HepG2 (cell line): ENCODE results near the gene HDGFL2. TPM values are rescaled to one million over a fixed set of nuclear protein-coding genes. Genes with fewer than 3 reads are reported as not detected.
A peak's percentile ranks its signal among the peaks of the same experiment; 100 is the strongest.

Experiments
- ATRX ChIP-seq: sonication (generic); formaldehyde crosslinking; IDR thresholded peaks from 2 replicates; pipeline ENCODE4 v1.4.0; 2020; ENCODE audit warnings: missing genetic modification reagents, borderline replicate concordance
- IKZF4 ChIP-seq: sonication (generic); formaldehyde crosslinking; IDR thresholded peaks from 2 replicates; pipeline ENCODE4 v1.5.1; 2020; ENCODE audit warnings: borderline replicate concordance, mild to moderate bottlenecking, low read depth, missing genetic modification reagents; ENCODE audit errors: not compliant biosample characterization
- KLF12 ChIP-seq: sonication (generic); formaldehyde crosslinking; IDR thresholded peaks from 2 replicates; pipeline ENCODE4 v1.4.0; 2020; ENCODE audit warnings: missing genetic modification reagents, borderline replicate concordance
- MED1 ChIP-seq: sonication (generic); formaldehyde crosslinking; IDR thresholded peaks from 2 replicates; pipeline ENCODE4 v1.4.0; 2020; ENCODE audit warnings: missing genetic modification reagents
- MED13 ChIP-seq: sonication (generic); formaldehyde crosslinking; IDR thresholded peaks from 2 replicates; pipeline ENCODE4 v1.5.0; 2020; ENCODE audit warnings: missing genetic modification reagents
- MYC ChIP-seq: sonication (generic); formaldehyde crosslinking; IDR thresholded peaks from 2 replicates; pipeline ENCODE4 v1.9.0; 2021; ENCODE audit warnings: missing genetic modification reagents, borderline replicate concordance
- MYPOP ChIP-seq: sonication (generic); formaldehyde crosslinking; IDR thresholded peaks from 2 replicates; pipeline ENCODE4 v1.8.1; 2023; ENCODE audit warnings: mild to moderate bottlenecking, moderate library complexity, missing genetic modification reagents
- NR2F6 ChIP-seq, 2 experiments: IDR thresholded peaks; 2 replicates each; pipeline ENCODE4 v1.6.1; 2016; ENCODE audit warnings: antibody characterized with exemption in 1 of 2, mild to moderate bottlenecking in 1 of 2
- SETDB1 ChIP-seq: sonication (generic); formaldehyde crosslinking; IDR thresholded peaks from 2 replicates; pipeline ENCODE4 v1.5.1; 2020; ENCODE audit warnings: missing genetic modification reagents, mild to moderate bottlenecking, borderline replicate concordance
- TRAFD1 ChIP-seq: sonication (generic); formaldehyde crosslinking; IDR thresholded peaks from 2 replicates; pipeline ENCODE4 v1.5.1; 2020; ENCODE audit warnings: missing genetic modification reagents, mild to moderate bottlenecking, borderline replicate concordance
- ZNF749 ChIP-seq: sonication (generic); formaldehyde crosslinking; IDR thresholded peaks from 2 replicates; pipeline ENCODE4 v1.8.0; 2022; ENCODE audit warnings: mild to moderate bottlenecking, missing genetic modification reagents, moderate library complexity, borderline replicate concordance
- polyA plus RNA-seq, 8 experiments: library from polyadenylated mRNA; depleted of rRNA in 3 of 8; stranded (reverse) in 7 of 8; unstranded in 1 of 8; fragments of >200 nt; fragmentation: Illumina TruSeq in 4 of 8; extraction: Trizol in 4 of 8; gene quantifications; 2 replicates each; pipeline versions ENCODE4 v1.2.1 to v1.2.3, GENCODE V29; 2011 to 2016; ENCODE audit warnings: low read depth in 4 of 8, missing spikeins in 1 of 8, mixed read lengths in 1 of 8; ENCODE audit not compliant: insufficient read depth in 1 of 8
- total RNA-seq, 5 experiments: library from RNA; depleted of rRNA; stranded (reverse); fragments of >200 nt; fragmentation: Illumina TruSeq; extraction: Trizol; gene quantifications; 2 replicates each; pipeline ENCODE4 v1.2.3, GENCODE V29; 2016; ENCODE audit warnings: low read depth in 1 of 5
- TF ChIP-seq, protein P1 (sequence below): sonication (generic); formaldehyde crosslinking; IDR thresholded peaks from 2 replicates; pipeline ENCODE4 v1.5.0; 2020; ENCODE audit warnings: mild to moderate bottlenecking, missing genetic modification reagents, borderline replicate concordance
- TF ChIP-seq, protein P2 (sequence below): sonication (generic); formaldehyde crosslinking; IDR thresholded peaks from 2 replicates; pipeline ENCODE4 v1.5.1; 2020; ENCODE audit warnings: mild to moderate bottlenecking, missing genetic modification reagents, moderate library complexity

Gene HDGFL2
- total and polyA plus RNA-seq, 2 of the 13 experiments (the other 11 are each of a cell fraction or from before 2014, with no cell fraction given) = 20.0 to 51.1 TPM

DNA sequence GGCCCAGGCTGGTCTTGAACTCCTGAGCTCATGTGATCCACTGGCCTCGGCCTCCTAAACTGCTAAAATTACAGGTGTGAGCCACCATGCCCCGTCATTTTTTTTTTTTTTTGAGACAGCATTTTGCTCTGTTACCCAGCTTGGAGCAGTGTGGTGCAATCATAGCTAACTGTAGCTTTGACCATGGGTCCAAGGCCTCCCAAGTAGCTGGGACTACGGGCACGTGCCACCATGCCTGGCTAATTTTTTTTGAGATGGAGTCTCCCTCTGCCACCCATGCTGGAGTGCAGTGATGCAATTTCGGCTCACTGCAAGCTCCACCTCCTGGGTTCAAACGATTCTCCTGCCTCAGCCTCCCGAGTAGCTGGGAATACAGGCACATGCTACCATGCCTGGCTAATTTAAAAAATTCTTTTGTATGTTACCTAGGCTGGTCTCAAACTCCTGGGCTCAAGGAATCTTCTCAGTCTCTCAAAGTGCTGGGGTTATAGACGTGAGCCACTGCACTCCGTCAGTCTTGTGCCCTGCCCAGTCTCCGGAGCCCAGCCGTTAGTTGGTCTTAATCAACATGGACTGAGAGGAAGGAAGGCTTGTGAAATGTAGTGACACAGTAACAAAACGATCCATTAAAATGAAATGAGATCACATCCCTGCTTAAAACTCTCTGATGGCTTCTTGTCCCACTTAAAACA is 69.2 kb downstream of the HDGFL2 start (continued):
- TF ChIP-seq, protein P1, sequence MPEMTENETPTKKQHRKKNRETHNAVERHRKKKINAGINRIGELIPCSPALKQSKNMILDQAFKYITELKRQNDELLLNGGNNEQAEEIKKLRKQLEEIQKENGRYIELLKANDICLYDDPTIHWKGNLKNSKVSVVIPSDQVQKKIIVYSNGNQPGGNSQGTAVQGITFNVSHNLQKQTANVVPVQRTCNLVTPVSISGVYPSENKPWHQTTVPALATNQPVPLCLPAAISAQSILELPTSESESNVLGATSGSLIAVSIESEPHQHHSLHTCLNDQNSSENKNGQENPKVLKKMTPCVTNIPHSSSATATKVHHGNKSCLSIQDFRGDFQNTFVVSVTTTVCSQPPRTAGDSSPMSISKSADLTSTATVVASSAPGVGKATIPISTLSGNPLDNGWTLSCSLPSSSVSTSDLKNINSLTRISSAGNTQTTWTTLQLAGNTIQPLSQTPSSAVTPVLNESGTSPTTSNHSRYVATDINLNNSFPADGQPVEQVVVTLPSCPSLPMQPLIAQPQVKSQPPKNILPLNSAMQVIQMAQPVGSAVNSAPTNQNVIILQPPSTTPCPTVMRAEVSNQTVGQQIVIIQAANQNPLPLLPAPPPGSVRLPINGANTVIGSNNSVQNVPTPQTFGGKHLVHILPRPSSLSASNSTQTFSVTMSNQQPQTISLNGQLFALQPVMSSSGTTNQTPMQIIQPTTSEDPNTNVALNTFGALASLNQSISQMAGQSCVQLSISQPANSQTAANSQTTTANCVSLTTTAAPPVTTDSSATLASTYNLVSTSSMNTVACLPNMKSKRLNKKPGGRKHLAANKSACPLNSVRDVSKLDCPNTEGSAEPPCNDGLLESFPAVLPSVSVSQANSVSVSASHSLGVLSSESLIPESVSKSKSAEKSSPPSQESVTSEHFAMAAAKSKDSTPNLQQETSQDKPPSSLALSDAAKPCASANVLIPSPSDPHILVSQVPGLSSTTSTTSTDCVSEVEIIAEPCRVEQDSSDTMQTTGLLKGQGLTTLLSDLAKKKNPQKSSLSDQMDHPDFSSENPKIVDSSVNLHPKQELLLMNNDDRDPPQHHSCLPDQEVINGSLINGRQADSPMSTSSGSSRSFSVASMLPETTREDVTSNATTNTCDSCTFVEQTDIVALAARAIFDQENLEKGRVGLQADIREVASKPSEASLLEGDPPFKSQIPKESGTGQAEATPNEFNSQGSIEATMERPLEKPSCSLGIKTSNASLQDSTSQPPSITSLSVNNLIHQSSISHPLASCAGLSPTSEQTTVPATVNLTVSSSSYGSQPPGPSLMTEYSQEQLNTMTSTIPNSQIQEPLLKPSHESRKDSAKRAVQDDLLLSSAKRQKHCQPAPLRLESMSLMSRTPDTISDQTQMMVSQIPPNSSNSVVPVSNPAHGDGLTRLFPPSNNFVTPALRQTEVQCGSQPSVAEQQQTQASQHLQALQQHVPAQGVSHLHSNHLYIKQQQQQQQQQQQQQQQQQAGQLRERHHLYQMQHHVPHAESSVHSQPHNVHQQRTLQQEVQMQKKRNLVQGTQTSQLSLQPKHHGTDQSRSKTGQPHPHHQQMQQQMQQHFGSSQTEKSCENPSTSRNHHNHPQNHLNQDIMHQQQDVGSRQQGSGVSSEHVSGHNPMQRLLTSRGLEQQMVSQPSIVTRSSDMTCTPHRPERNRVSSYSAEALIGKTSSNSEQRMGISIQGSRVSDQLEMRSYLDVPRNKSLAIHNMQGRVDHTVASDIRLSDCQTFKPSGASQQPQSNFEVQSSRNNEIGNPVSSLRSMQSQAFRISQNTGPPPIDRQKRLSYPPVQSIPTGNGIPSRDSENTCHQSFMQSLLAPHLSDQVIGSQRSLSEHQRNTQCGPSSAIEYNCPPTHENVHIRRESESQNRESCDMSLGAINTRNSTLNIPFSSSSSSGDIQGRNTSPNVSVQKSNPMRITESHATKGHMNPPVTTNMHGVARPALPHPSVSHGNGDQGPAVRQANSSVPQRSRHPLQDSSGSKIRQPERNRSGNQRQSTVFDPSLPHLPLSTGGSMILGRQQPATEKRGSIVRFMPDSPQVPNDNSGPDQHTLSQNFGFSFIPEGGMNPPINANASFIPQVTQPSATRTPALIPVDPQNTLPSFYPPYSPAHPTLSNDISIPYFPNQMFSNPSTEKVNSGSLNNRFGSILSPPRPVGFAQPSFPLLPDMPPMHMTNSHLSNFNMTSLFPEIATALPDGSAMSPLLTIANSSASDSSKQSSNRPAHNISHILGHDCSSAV = no peak
- TF ChIP-seq MED13 (CRISPR knock-in tag) (no peak), MYPOP (CRISPR knock-in tag) (no peak), TRAFD1 (CRISPR knock-in tag) (no peak), MED1 (CRISPR knock-in tag) (no peak), SETDB1 (no peak), ZNF749 (CRISPR knock-in tag) (no peak), KLF12 (CRISPR knock-in tag) (no peak), NR2F6 (IDR thresholded peaks at IDR 0.05) (no peak), NR2F6 (CRISPR knock-in tag; IDR thresholded peaks at IDR 0.05) (no peak), ATRX (no peak), IKZF4 (CRISPR knock-in tag) (no peak), MYC (CRISPR knock-in tag) (peak; percentile 26; the same call in 1 of the 2 replicates)
- TF ChIP-seq, protein P2, sequence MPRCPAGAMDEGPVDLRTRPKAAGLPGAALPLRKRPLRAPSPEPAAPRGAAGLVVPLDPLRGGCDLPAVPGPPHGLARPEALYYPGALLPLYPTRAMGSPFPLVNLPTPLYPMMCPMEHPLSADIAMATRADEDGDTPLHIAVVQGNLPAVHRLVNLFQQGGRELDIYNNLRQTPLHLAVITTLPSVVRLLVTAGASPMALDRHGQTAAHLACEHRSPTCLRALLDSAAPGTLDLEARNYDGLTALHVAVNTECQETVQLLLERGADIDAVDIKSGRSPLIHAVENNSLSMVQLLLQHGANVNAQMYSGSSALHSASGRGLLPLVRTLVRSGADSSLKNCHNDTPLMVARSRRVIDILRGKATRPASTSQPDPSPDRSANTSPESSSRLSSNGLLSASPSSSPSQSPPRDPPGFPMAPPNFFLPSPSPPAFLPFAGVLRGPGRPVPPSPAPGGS = peak; percentile 68; the same call in 1 of the 2 replicates
